Activated T-helper 1 cell treated with Interleukin-2 at 50 U/mL for 16 hours (primary cell): ENCODE data around the gene IL17B.

ENCODE experiments used
- DNase-seq: peaks from one replicate; pipeline ENCODE4 v3.0.0-alpha.2; 2020; ENCODE audit warnings: low read depth

The IL17B gene

GRCh38 chr5:149414405-149415065, 35.4 kb upstream of the IL17B start:
- DNase-seq = no peak

DNA sequence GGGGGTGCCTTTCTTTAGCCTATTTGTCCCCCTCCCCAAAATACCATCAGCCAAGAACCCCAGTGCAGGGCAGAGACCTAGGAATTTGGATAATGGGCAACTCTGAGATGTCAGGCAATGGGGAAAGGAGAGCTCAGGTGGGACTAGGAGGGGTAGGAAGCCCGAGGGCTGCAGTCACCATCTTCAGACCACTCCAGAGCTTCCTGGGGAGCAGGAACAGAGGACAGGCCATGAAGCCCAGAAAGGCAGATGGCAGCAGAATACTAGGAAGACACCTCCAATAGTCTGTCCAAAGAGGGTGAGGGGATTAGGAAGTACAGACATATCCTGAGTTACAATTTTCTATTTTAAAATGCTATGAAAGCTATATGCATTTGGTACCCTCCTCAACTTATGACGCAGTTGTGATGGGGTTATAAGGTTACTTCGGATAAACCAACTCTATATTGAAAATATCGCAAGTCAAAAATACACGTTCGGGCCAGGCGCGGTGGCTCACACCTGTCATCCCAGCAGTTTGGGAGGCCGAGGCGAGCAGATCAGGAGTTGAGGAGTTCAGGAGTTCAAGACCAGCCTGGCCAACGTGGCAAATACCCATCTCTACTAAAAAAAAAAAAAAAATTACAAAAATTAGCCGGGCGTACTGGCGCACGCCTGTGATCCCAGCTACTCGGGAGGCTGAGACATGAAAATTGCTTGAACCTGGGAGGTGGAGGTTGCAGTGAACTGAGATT, 34.6 kb upstream of the IL17B start:
- DNase-seq = no peak

GRCh38 chr5:149412783-149413476, 33.8 kb upstream of the IL17B start:
- no peak for DNase-seq

DNA sequence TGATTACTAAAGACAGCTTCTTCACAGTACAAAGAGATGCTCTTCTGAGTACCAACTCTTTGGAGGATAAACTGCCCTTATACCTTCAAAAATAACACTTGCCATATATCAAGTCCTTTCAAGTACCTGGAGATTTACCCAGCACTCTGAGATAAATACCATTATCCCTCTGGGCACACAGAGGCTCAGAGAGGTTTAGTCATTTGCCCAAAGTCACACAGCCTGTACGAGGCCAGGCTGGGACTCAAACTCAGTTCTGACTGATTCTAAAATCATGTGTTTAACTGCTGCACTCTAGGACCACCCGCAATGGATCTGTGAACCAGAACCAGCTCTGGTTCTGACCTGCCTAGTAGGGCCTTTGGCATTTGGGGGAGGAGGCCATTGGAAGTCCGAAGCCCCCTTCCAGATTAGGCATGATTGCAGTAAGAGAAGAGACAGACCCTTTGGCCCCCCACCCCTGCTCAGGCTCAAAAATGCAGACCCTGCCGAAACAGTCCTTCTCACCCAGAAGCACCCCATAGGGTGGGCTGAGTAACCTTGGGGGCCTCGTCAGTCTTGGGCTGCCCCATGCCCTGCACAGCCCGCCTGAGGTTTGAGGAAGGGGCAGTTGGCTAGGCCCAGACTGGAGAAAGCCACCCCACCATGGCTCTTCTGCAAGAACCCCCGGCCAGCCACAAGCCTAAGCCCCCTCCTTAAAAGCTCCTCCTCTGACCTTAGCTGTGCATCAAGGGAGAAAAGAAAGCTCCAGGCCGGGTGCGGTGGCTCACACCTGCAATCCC, 32.8 kb upstream of the IL17B start:
- DNase-seq = no peak

DNA sequence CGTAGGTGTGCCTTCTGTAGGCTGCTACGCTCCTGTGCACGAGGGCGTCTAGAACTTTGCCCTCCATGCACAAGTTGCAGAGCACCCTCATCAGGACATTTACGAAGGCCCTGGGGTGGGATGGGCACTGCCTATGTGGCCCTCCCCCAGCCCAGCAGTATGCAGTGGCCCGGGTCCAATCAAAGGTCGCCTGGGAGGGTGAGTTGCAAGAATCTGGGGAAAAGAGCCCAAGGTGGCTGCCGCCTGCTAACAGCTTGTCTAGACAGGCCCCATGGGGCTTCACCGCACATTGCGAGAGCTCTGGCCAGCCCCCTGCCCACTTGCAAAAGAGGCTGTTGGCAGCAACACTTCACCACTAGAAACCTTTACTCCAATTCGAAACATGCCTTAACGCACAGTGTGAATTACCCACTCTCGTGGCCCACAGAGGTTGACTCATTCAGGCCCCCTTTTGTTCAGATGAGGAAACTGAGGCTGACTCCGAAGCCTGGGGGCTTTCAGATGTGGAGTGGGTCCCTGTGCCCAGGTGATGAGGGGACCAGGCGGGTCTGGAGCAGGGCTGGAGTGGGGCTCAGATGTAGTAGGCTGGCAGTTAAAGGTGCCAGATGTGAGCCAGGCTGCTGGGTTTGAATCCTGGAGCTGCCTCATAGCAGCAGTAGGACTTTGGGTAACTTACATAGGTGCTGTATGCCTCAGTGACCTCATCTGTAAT, 31.8 kb upstream of the IL17B start:
- DNase-seq = no peak

- DNase-seq = no peak
These were observed 31.0 kb upstream of the IL17B start for GRCh38 chr5:149410071-149410470.

GRCh38 chr5:149409268-149409948, 30.3 kb upstream of the IL17B start:
- no peak for DNase-seq

- no peak for DNase-seq
These were observed 29.4 kb upstream of the IL17B start for GRCh38 chr5:149408252-149409099.

GRCh38 chr5:149407323-149408251, 28.5 kb upstream of the IL17B start:
- DNase-seq = no peak

- DNase-seq = no peak
These were observed 27.9 kb upstream of the IL17B start for GRCh38 chr5:149406979-149407306.

- DNase-seq = no peak
These were observed 27.3 kb upstream of the IL17B start for GRCh38 chr5:149406203-149406978.

- DNase-seq = no peak
These were observed 26.6 kb upstream of the IL17B start for GRCh38 chr5:149405550-149406202.

DNA sequence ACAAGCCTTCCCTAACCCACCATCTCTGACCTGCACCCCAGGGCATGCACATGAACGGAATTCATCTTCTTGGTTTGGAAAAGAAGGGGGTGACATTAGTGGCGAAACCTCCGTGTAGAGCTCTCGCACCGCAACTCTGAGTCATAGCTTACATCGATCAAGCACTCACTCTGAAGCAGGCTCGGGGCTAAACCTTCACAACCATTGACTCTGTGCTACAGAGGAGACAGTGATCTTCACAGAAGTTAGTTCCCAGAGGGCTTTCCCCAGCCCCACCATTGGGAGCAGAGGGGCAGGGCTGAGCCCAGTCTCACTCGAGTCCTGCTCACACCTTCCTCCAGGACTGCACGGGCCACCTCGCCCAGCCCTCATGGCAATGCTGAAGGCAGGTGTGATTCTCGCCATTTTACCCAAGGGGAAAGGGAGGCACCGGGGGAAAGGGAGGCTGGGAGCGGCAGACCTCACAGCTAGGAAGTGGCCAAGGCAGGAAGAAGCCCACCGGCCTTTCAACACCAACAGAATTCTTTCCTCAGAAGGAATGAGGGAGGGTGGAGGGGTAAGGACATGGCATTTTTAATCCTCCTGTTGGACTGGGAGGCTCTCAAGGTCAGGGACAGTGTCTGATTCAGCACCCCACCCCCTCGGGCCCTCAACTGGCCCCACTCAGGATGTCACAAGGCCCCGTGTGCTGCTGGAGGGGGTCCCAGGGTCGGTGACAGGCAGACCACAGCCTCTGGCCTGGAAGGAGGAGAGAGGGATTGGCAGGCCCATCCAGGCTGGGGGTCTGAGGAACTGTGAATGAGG, 25.9 kb upstream of the IL17B start:
- DNase-seq = no peak

GRCh38 chr5:149403923-149404745, 25.0 kb upstream of the IL17B start:
- DNase-seq = no peak

DNA sequence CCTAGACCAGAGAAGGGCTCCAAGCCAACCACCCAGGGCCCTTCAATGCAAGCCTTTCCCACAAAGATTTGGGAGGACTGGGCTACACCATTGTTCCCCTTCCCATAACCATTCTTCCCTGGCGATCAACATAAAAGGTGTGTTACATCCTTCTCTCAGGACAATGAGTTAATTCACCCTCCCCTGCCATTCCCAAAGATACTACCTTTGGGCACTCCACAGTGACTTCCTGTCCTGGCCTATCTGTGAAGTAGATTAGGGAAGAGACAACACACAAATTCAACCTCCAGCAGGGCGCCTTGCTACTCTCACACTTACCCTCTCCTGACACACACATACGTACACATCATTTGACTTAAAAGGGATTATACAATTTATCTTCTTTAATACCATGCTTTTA, 23.2 kb upstream of the IL17B start:
- DNase-seq = no peak

GRCh38 chr5:149401051-149401450, 22.0 kb upstream of the IL17B start:
- no peak for DNase-seq
